GM21576 (cell line): ENCODE results near the gene KIAA0930.

Experiments
- ATAC-seq: cut with Tn5 transposase; IDR thresholded peaks from one replicate; pipeline ENCODE4 v1.9.1; 2021; ENCODE audit warnings: mild to moderate bottlenecking, moderate library complexity; ENCODE audit not compliant: unreplicated experiment

KIAA0930 gene

DNA sequence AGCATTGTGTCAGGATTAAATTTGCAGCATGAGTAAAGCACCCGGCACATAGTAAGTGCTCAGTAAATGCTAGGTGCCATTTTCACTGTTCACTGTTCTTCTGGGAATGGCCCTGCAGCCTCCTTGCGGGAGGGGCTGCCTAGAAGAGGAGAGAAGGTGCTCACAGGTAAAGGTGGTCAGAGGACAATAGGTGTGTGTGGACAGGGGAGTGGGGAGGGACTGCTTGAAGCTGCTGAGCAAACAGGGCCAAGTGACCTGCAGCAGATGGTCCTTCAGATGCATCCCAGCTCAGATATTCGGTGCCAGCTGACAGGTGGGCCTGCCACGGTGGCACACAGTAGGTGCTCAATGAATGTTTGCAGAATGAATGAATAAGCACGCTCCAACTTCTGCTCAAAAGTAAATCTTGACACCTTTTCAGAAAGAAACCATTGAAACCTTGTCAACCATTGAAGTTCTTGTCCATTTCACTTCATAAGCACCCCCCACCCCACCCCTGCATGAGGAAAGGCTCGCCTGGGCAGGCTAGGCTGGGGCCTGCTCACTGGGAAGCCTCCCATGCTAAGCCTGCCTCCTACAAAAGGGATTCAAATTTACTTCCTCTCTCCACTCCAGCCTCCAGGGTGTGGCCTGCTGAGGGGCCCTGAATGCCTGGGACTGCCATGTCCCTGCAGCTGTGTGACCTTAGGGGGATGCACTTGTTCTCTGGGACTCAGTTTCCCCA lies 1.6 kb downstream of the KIAA0930 start:
- no peak for ATAC-seq

DNA sequence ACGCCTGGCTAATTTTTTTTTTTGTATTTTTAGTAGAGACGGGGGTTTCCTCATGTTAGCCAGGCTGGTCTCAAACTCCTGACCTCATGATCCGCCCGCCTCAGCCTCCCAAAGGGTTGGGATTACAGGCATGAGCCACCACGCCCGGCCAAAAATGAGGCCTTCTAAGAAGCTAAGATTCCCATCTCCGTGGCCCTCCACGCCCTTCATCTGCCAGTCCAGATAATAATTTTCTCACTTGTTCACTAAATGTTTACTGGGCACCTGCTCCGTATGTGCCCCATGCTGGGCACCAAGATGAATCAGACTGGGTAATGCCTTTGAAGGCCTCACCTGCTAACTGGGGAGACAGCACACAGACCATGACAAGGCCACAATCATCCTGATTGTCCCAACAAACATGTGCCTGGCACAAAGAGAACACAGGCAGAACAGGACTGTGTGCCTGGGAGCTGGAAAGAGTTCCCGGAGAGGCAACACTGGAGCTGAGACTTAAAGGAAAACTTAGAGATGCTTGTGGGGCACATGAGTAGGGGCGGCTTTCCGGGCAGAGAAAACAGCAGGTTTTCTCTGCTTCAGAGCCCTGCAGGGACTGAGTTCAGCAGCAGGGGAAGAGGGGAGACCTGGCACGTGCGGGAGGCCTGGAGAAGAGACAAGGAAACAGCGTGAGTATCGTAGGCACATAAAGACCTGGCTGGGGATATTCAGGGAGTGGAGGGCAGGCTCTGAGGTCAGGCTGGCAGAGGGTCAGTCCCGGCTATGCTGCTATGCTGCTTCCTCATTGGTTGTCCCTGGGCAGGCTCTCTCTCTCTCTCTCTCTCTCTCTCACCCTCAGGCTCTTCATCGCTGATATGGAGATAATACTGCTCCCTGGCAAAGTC lies 2.4 kb downstream of the KIAA0930 start:
- no peak for ATAC-seq

DNA sequence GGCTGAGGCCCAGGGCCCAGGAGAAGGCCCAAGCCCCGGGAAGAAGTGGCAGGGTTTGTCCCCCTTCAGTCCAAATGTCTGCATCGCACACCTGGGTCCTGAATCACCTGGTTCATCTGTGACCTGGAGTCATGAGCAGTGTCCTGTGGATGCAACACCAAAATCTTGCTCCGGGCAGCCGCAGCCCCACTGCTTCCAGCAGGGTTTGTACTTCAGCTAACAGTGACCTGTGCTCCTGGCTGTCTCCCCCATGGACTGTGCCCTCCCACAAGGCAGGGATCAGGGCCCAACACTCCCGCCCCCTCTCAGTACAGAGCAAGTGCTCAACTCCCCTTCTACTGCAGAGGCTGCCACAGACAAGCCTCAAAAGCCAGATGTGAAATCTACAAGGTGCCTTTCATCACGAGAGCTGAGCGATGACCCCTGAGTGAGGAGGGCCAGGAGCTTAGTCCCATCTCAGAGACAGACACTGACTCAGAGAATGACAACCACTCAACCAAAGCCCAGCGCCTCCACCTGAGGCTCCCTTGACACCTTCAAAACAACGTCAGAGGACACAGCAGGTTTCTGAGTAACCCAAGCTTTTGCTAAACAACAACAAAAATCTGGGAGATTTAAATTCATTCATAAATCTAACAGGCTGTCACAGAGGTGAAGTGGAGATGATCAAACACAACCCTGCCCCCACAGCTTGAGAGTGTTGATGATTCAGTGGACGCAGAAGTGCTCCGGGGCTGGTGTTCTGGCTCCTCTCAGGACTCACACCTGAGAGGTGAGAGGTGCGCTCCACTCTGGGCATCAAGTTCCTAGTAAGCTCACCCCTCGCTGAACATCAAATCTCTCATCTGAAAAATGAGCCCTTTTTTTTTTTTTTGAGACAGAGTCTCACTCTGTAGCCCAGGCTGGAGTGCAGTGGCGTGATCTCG lies 3.4 kb downstream of the KIAA0930 start:
- no peak for ATAC-seq

DNA sequence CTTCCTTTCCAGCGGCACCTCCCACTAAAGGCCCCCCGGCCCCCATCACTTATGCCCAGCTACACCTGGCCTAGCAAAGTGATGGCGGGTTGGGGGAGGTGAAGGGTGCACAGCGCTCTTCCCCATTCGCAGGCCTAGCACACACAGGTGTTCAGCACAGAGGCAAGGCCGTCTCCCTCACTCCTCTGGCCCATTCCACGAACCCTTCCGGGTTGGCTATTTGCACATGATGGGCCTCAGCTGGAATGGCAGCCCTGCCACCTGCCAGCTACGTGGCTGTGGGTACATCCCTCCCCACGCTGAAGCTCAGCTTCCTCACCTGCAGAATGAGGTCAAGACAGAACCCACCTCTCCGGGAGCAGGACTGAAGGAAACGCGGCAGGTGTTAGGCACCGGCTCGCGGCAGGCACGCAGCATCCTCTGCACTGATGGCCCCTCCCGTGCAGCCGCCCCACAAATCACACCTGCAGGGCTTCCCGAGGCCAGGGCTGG lies 4.8 kb downstream of the KIAA0930 start:
- peak; percentile 13 for ATAC-seq

DNA sequence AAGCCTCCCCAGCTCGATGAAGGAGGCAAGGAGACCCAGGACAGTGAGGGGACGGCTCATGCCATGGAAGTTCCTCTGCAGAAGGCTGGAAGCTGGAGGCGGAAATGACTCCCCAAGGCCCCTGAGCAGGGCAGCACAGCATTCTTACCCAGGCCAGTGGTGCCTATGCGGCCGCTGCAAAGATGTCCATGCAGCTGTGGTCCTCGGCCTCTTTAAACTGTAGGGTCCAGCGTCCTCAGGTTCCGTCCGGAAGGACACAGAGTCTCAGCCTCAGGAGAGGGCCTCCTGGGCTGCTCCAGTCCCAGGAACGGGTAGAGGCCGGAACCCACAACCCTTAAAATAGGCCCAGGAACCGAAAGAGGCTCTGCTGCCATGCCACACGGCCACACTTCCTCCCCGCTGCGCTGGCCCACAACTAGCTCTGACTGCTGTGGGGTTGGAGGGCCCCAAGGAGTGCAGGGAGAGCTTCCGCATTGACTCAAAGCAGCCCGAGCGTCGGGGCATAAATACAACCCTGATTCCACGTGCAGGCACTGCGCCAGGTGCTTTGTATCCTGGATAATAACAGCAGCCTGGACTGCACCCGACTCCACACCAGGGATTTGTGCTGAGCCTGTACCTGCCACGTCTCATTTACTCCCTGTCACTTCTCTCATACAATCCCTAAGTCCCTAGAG lies 5.5 kb downstream of the KIAA0930 start:
- ATAC-seq, result peak; percentile 78

DNA sequence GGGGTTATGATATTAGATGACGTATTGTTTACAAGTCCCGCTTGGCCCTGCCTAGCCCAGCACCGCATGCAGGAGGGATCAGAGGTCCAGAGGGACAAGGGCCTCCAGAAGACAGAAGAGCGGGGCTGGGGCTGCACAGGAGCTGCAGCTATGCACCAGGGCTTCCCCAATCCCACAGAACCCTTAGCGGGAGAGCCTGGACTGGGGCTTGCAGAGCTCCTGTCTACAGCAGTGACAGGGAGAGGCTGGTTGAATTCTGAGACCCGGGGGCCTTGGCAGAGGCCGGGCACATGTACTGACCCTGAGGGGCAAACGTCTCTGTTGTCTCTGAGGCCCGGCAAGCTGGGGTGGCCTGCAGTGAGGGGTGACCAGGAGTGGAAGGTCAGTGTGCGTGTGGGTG lies 6.9 kb downstream of the KIAA0930 start:
- no peak for ATAC-seq

DNA sequence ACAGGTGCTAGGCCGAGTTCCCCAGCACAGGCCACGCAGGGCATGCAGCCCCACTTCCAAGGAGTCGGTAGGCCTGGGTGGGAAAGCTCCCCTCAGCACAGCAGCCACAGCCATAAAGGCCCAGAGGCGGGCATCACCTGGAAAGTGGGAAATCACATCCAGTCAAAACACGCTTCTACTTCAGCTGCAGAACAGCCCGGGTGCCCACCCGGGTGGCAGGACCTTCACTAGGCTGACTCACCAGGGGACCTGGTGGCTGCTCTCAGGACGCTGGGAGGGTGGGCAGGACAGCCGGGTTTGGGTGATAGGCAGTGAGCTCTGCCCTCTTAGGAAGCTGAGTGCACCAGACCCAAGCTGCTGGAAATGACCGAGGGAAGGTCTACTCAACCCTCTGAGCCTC lies 7.3 kb downstream of the KIAA0930 start:
- no peak for ATAC-seq

DNA sequence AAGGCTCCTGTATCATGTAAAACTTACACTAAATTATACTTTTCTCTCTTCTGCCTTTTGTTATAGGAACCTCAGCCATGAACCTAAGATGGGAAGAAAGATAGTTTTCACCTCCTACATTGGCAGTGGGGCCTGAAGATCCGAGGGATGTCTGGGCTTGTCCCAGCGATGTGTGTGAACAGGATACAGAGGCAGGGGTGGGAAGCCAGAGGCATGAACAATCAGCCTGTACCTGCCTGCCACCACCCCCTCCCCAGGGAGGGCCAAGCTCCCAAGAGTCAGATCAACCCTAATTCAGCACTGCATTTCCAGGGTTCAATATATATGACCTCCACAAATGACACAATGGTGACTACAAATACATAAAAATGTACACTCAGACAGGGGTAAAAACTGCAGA lies 9.4 kb downstream of the KIAA0930 start:
- ATAC-seq, result no peak

DNA sequence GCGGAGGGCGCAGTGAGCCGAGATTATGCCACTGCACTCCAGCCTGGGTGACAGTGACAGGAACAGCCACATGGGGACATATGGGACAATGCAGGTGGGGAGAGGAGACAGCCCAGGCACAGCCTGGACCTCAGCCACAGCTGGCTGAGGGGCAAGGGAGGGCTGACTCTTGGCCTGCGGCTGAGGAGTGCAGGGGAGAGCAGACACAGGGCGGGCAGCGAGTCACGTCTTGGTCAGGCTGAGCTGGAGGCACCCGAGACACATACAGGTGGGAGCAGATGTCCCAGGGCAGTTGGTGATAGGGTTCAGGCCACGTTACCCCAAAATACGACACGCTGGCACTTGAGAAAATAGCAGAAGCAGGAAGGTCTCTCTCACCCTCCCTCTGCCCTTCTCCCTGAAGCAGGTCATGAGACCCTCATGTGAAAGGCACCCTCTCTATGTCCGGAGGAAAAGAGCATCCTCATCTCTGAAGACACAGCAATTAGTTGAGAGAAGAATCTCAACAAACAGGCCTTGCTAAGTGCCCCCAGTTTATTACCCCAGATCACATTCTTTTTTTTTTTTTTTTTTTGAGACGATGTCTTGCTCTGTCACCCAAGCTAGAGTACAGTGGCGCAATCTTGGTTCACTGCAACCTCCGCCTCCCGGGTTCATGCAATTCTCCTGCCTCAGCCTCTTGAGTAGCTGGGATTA lies 10.5 kb downstream of the KIAA0930 start:
- no peak for ATAC-seq

DNA sequence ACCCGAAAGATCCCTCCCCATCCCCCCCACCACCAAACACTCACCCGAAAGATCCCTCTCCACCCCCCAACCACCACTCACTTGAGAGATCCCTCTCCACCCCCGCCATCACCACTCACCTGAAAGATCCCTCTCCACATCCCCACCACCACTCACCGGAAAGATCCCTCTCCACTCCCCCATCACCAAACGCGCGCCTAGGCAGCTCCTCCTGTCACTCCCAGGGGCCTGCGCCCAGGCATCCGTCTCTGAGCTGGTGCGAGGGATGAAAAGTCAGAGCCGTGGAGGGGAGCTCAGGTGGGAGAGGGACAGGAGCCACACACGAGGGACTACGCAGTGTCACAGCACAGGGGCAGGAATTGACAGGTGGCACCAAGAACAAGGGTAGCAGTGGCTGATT lies 11.5 kb downstream of the KIAA0930 start:
- no peak for ATAC-seq

DNA sequence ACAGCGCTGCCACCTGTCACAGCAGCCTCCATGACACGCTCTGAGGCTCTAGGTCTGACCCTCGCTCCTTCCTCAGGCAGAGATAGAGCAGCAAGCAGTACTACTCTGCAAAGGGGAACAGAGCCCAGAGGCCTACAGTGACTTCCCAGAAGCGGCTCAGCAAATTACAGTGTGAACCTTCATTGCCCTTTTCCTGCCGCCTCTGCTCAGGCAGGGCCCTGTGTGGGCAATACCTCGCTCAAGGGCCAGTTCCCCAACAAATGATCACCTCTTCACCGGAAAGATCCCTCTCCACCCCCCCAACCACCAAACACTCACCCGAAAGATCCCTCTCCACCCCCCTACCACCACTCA lies 12.3 kb downstream of the KIAA0930 start:
- ATAC-seq, result no peak

DNA sequence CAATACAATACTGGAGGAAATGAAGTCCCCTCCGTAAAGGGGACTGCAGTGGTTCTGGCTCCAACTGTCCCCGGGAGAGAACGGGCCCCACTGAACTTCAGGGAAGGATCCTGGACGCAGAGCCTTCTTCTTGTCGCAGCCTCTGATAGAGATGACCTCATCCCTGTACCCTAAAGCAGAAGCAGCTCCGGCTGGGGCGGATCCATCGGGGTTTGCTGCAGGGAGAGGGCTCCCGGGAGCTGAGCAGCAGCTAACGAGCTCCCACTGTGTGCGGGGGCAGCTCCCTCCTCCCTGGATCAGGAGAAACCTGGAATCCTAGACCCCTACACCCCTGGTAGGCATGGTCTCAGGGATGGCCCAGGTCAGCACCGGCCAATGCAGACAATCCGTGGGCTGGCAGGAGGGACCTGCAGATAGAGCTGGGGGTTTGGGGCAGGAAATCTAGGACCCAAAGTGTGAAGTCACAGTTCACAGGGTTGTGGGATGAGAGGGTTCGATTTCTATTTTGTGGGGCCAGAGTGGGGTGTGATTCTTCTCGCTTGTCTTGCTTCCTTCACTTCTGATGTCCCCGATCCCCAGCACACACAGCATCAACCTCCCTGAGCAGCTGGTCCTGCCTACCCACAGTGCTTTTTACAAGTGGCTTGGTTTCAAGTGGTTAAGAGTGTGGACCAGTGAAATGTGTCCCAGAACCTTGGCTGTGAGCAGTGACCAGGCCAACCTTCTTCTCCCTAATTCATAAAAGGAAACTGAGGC lies 12.9 kb downstream of the KIAA0930 start:
- ATAC-seq, result no peak

DNA sequence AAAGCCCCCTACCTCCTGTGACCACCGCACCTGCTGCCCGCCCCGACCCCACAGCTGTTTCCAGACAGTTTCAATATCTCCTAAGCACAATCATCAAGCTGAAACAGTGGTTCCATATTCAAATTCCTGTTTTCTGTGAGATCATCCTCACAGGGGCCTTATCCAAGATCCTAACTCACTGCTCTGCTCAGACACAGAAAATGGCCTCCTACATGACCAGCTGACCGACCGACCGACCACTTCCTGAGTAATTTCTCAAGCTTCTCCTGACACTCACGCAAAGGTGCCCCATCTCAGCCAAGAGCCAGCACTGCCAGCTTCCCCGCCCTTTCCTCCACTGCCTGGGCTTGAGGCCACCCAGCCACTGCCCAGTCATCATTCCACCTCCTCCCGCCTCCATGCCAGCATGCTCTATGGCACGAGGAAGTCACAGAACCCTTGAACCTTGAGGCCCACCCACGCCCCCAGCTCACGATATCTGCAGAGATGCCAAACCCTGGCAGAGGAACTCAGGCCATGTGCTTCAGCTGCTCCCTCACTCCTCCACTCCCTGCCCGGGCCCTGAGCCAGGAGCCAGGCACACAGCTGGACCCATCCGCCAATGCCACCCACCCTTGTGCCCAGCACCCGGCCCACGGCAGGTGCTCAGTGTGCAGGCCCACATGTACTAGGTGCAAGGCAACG lies 14.0 kb downstream of the KIAA0930 start:
- ATAC-seq, result no peak

DNA sequence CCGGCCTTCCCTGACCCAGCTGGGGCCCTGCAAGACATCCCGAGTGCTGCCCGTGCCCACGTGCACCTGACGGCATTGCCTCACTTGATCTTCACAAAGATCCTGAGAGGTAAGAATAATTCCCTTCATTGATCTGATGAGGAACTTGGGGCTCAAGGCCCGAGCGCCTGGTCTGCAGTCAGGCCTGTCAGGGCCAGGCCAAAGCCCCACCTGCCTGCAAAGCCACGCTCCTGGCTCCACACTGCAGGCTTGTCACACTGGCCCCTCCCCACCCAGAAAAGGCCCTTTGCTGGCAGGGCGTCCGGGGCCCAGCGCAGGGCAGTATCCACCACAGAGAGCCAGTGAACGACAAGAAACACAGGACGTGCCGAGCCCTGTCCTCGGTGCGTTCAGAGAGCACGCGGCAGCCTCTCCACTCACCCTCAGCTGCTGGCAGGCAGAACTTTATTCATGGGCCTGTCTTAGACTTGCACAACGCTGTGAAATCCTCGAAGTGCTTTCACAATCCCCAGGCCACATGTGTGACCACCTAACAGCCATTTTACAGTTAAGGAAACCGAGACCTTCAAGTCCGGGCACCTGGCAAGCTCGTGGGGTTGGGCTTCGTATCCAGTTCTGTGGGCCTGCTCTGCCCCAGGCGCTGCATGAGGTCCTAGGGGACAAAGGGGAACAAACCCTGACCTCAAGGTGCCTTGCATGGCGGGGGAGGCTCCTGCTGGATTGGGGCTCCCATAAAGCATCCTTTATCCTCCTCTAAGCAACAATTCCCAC lies 14.8 kb downstream of the KIAA0930 start:
- no peak for ATAC-seq

DNA sequence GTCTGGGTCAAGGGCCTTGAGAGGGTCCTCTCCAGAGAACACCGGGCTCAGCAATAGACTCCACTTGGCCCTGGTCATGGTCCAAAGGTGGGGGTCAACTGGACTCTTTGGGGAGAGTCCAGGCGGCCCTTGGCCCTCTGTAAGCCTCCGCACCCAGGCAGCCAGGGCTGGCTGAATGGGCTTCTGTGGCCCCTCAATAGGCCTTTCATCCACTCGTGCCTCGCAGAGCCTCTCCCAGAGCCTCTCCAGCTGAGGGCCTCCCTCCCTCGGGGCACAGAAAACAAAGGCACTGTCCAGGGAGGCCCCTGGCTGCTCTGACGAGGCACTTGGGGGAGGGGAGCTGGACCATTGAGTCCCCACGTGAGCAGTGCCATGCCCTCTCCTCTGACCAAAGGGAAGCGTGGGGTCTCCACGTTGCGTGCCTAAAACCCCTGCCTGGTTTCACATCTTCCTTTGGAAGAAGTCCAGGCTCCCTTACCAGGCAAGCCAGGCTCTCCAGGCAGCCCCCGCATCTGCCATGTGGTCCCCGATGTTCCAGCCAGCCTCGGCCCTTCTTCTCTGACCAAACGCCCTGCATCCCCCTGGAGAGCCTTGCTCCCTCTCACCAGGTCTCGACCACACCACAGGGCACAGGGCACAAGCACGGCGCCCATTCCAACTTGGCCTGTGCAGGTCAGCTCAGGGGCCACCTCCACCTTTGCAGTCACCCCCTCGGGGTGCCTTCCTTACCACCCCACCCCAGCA lies 15.5 kb downstream of the KIAA0930 start:
- ATAC-seq, result no peak

DNA sequence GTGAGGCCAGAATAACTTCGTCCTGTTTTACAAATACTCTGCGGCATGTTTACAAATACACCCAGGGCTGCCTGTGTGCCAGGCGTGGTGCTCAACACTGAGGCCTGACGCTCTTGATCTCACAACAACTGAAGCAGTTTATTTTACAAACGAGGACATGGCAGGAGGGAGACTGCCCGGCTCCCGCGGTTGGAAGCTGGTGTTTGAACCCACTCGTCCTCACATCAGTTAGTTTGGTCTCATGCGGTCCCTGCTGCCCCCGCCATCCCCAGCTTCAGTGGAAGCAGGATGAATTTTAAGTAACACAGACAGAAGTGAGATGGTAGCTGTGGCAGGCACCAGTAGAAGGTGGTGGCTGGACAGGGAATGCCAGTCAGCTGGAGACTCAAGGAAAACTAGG lies 16.4 kb downstream of the KIAA0930 start:
- no peak for ATAC-seq
